D341Med (cell line): ENCODE results near the gene FADS3.

Experiments used
- DNase-seq: peaks from one replicate; pipeline ENCODE4 v3.0.0; 2012; ENCODE audit warnings: low spot score

FADS3 gene

GRCh38 chr11:61834278-61835048 is 56.9 kb downstream of the FADS3 start:
- peak; percentile 67 for DNase-seq

DNA sequence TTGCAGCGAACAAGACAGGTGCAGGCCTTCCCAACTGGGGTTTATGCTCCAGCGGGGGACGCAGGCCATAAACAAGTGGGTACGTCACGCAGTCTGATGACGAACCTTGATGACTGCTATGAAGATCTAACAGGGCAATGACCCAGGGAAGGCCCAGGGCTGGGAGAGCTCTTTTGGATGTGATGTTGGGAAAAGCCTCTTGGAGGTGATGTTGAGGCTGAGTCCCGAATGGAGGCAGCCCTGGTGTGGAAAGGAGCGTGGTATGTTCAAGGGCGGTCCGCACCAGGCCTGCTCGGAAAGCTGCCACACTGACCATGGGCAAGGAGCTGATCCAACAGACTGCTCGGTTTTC is 57.4 kb downstream of the FADS3 start:
- DNase-seq = no peak

DNA sequence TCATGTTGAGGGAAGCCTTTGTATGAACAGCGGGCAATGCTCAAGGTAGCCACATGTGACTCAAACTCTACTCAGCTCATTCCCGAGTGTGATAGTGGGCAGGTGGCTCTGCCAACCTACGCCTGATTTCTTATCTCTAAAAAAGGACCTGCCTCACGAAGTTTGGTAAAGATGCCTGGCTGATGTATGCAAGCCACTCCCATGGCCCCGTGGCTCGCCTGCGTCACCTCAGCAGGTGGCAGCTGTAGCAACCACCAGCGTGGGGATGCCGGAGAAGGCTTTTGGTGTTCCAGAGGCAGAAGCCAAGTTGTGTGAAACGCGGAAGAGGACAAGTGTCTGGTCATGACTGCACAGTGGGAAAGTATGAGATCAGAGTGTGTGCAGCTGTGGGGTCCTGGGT is 57.9 kb downstream of the FADS3 start:
- no peak for DNase-seq

- peak; percentile 64 for DNase-seq
Observed at GRCh38 chr11:61832754-61833153, 58.6 kb downstream of the FADS3 start.

DNA sequence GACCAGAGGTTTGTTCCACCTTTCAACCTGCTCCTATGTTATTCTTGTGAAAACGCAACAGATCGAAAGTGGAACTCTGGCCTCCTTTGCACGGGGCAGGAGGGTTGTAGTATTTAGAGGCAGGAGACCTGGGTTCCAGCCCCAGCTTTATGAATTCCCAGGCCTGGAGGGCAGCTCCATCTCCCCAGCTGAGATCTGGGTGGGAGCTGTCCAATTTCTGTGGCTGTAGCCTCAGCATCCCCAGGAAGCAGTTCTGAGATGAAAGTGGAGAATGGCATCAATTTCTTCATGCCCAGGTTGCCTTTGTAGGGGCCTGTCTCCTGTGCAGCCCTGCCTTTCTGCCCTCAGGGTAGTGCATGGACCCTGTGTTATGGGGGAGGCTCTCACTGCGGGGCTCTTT is 59.1 kb downstream of the FADS3 start:
- DNase-seq = no peak

- no peak for DNase-seq
Observed at GRCh38 chr11:61830237-61831105, 60.9 kb downstream of the FADS3 start.

DNA sequence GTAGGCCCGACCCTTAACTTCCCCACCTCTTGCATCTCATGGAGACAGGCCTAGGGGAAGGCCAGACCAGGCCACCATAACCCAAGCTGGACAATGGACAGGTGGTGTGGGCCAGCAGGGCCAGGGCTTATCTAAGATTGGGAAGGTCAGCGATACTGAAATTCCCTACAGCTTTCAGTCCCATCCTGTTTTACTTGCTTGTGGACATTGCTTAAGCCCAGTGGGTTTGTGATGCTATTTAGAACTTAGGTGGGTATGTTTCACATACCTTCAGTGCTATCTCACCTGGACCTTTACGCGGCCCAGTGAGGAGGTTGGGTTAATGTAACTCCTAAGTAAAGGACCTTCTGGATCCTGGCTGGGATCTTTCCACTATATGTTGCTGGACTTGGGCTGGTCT is 61.5 kb downstream of the FADS3 start:
- DNase-seq = no peak

DNA sequence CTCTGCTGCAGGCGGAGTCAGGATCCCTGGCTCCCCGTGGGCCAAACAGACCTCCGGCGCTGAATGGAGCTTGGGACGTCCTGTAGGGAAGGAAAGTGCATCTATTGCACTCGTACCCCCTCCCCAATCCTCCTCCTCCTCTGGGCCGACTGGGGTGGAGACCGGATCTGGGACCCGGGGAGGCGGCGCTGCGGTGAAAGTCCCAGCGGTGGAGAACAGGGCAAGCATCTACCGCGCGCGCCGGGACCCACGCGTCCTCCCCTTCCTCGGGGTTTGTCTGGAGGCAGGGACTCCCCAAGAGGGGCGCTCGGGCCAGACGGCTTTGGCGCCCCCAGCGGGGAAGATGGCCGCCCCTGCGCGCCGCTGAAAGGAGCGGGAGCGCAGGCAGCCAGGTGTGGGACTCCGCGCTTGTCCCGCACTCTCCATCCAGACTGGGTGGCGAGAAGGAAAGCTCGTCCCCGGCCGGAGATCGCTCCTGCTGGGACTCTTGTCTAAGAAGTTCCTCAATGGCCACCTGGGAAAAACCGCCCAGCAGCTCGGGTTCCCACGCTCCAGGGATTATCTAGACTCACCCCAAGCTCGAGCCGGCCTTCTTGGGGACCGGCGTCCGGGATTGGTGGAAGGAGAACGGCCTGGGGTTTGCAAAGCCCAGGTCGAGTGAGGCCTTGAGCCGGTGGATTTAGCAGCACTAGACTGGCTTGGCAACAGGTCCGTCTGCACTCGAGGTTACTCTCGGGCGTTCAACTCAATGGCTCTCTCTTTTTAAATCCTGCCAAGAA is 62.5 kb downstream of the FADS3 start:
- DNase-seq = peak; percentile 74

DNA sequence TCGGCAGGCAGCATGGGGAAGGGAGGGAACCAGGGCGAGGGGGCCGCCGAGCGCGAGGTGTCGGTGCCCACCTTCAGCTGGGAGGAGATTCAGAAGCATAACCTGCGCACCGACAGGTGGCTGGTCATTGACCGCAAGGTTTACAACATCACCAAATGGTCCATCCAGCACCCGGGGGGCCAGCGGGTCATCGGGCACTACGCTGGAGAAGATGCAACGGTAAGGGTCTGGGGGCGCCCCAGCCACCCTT is 63.0 kb downstream of the FADS3 start:
- DNase-seq = no peak

GRCh38 chr11:61827571-61828378 is 63.6 kb downstream of the FADS3 start, which contains the start of gene FADS2:
Gene FADS2, plus strand, starts transcription at chr11:61828300. Its CDS starts 91 bp downstream, at chr11:61828391.
- DNase-seq = peak; percentile 91

DNA sequence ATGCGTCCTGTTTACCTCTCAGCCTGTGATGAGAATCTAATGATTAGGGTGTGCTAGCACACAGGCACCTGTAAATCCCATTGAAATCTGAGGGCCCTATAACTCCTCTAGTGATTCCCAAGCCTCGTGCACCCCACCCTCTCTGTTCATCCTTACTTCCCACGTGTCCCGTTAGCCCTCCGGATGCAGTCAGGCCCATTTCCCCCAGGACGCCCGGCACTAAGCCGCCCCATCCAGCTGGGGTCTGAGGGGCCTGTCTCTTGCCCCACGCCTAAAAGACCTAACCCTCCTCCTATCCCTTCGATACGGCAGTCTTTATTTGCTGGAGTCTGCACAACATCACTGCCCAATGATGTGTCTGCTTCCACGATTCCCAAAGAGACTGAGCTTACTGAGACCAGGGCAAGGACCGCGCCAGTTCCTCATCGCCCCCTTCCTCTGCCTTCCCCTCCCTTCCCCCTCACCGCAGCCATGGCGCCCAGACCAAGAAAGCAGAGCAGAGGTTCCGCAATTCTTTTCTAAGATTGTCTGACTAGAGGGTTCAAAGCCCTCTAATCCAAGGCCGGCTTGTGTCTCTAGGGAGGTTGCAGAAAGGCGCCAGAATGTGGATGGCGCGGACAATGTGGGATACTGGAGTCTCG is 64.3 kb downstream of the FADS3 start:
- peak; percentile 58 for DNase-seq
